ENCODE measurements around the gene ATXN2.

The ATXN2 gene

GRCh38 chr12:111448846-111449790 lies 150.0 kb downstream of the ATXN2 start:
- no peak for TF ChIP-seq CTCF (IDR thresholded peaks at IDR 0.05)

- TF ChIP-seq CTCF (IDR thresholded peaks at IDR 0.05): no peak
Measured at GRCh38 chr12:111448266-111448830, 150.8 kb downstream of the ATXN2 start.

GRCh38 chr12:111447571-111448265 lies 151.4 kb downstream of the ATXN2 start:
- TF ChIP-seq CTCF (IDR thresholded peaks at IDR 0.05): no peak

- TF ChIP-seq CTCF (IDR thresholded peaks at IDR 0.05): no peak
Measured at GRCh38 chr12:111446631-111447570, 152.2 kb downstream of the ATXN2 start.

GRCh38 chr12:111445726-111446581 lies 153.2 kb downstream of the ATXN2 start:
- TF ChIP-seq CTCF (IDR thresholded peaks at IDR 0.05): no peak

GRCh38 chr12:111444925-111445725 lies 154.0 kb downstream of the ATXN2 start:
- no peak for TF ChIP-seq CTCF (IDR thresholded peaks at IDR 0.05)
